Measurements from ENCODE around the gene PPP3CB.

DNA sequence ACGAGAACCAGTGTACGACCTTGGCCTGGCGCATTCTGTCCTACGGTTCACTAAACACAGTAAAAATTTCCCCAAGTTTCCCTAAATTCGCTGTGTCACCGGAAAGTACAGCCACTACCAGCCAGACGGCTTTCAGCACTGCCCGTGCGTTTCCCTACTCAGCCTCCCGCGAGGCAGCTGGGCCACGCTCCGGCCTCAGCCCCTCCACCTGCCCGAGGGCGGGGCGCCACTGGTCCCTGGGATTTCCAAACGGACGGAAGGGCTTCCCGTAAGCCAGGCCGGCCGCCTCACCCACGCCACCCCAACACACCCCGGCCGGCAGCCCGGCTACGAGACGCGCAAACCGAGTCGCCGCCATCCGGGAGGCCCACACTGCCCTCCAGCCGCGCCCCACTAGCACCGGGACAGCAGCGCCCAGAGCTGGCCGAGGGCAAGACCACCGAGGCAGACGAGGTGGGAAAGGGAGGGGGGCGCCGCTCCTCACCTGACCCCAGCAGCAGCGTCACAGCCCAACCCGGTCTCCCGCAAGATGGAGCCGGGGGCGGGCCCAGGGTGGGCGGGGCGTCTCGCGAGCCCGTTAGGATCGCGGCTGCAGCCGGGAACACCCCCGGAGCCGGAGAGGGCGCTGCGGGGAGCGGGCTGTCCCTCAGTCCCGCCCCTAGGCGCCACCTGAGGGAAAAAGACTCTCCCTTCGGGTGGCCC lies 82.1 kb downstream of the PPP3CB start, which contains the start of gene ANXA7:
- TF ChIP-seq, protein P1, sequence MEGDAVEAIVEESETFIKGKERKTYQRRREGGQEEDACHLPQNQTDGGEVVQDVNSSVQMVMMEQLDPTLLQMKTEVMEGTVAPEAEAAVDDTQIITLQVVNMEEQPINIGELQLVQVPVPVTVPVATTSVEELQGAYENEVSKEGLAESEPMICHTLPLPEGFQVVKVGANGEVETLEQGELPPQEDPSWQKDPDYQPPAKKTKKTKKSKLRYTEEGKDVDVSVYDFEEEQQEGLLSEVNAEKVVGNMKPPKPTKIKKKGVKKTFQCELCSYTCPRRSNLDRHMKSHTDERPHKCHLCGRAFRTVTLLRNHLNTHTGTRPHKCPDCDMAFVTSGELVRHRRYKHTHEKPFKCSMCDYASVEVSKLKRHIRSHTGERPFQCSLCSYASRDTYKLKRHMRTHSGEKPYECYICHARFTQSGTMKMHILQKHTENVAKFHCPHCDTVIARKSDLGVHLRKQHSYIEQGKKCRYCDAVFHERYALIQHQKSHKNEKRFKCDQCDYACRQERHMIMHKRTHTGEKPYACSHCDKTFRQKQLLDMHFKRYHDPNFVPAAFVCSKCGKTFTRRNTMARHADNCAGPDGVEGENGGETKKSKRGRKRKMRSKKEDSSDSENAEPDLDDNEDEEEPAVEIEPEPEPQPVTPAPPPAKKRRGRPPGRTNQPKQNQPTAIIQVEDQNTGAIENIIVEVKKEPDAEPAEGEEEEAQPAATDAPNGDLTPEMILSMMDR (IDR thresholded peaks at IDR 0.05): peak in 1 of 3 experiments; percentile 17
- TF ChIP-seq POLR2A (IDR thresholded peaks at IDR 0.05): no peak
